Astrocyte (in vitro differentiated cells and primary cell): Measurements from ENCODE around the gene SVIL. TPM values are rescaled to one million over a fixed set of nuclear protein-coding genes. Genes with fewer than 3 reads are reported as not detected.

Source experiments
- DNase-seq: peaks from one replicate; pipeline ENCODE4 v3.0.0-alpha.2; 2010; ENCODE audit warnings: low read depth
- FAIRE-seq: peaks from 2 replicates; lab custom pipeline; 2011; peaks lifted over from hg19 to GRCh38; lab: Jason Lieb, UNC
- H2AFZ ChIP-seq: 2 replicates; pipeline ENCODE4 v1.6.0; 2012; ENCODE audit warnings: low read depth, low read length, inconsistent platforms
- H3K27ac ChIP-seq: 2 replicates; pipeline ENCODE4 v1.5.1; 2011; ENCODE audit warnings: low read depth, low read length, inconsistent platforms
- H3K27me3 ChIP-seq: 2 replicates; pipeline ENCODE4 v1.6.0; 2011; ENCODE audit warnings: low read length, inconsistent platforms; ENCODE audit not compliant: insufficient read depth
- H3K36me3 ChIP-seq: 2 replicates; pipeline ENCODE4 v1.5.1; 2011; ENCODE audit warnings: low read length, inconsistent platforms; ENCODE audit not compliant: insufficient read depth
- H3K4me1 ChIP-seq: 2 replicates; pipeline ENCODE4 v1.5.1; 2011; ENCODE audit warnings: low read length, inconsistent platforms; ENCODE audit not compliant: insufficient read depth
- H3K4me2 ChIP-seq: 2 replicates; pipeline ENCODE4 v1.6.0; 2012; ENCODE audit warnings: low read length, inconsistent platforms
- H3K4me3 ChIP-seq: 2 replicates; pipeline ENCODE4 v1.5.1; 2011; ENCODE audit warnings: low read depth, mild to moderate bottlenecking, low read length, inconsistent platforms; ENCODE audit not compliant: insufficient read depth
- H3K79me2 ChIP-seq: 2 replicates; pipeline ENCODE4 v1.6.0; 2012; ENCODE audit warnings: mild to moderate bottlenecking, low read length, inconsistent platforms; ENCODE audit not compliant: insufficient read depth
- H3K9ac ChIP-seq: 2 replicates; pipeline ENCODE4 v1.6.0; 2012; ENCODE audit warnings: mild to moderate bottlenecking, low read length, inconsistent platforms
- H3K9me3 ChIP-seq: 2 replicates; pipeline ENCODE4 v1.5.1; 2012; ENCODE audit warnings: low read depth, mild to moderate bottlenecking, low read length, inconsistent platforms; ENCODE audit not compliant: insufficient read depth
- H4K20me1 ChIP-seq: 2 replicates; pipeline ENCODE4 v1.6.0; 2012; ENCODE audit warnings: low read length, inconsistent platforms; ENCODE audit not compliant: insufficient read depth
- H3K27ac Mint-ChIP-seq: one replicate; pipeline ENCODE4 v1.8.0; 2021; ENCODE audit warnings: mild to moderate bottlenecking, mixed read lengths; ENCODE audit not compliant: unreplicated experiment
- H3K27me3 Mint-ChIP-seq: one replicate; pipeline ENCODE4 v1.8.0; 2021; ENCODE audit warnings: low read depth, mixed read lengths; ENCODE audit not compliant: unreplicated experiment
- H3K36me3 Mint-ChIP-seq: one replicate; pipeline ENCODE4 v1.8.0; 2021; ENCODE audit warnings: low read depth, mixed read lengths; ENCODE audit not compliant: unreplicated experiment
- H3K4me1 Mint-ChIP-seq: one replicate; pipeline ENCODE4 v1.8.0; 2021; ENCODE audit warnings: low read depth, mixed read lengths; ENCODE audit not compliant: unreplicated experiment
- H3K4me3 Mint-ChIP-seq: one replicate; pipeline ENCODE4 v1.8.0; 2021; ENCODE audit warnings: mild to moderate bottlenecking, moderate library complexity, mixed read lengths; ENCODE audit not compliant: unreplicated experiment
- H3K9me3 Mint-ChIP-seq: one replicate; pipeline ENCODE4 v1.8.0; 2021; ENCODE audit warnings: mild to moderate bottlenecking, mixed read lengths; ENCODE audit not compliant: unreplicated experiment
- CTCF ChIP-seq: IDR thresholded peaks from 2 replicates; pipeline ENCODE4 v1.5.1; 2011; ENCODE audit warnings: low read depth, mild to moderate bottlenecking, inconsistent platforms, low read length, moderate library complexity; ENCODE audit not compliant: insufficient read depth
- EZH2 ChIP-seq: IDR thresholded peaks from 2 replicates; pipeline ENCODE4 v1.6.1; 2012; ENCODE audit warnings: mild to moderate bottlenecking, low read length, inconsistent platforms; ENCODE audit not compliant: insufficient read depth
- total RNA-seq: library from RNA; stranded (reverse); gene quantifications from 2 replicates; pipeline ENCODE4 v1.2.1, GENCODE V29; 2021

The SVIL gene
- total RNA-seq, 1 donor from 2014 or later, result 70.4 TPM

- Histone ChIP-seq H3K27ac (no peak overlapping the region), H3K9me3 (no peaks in the 10 kb centered on the region), H3K36me3 (no peaks in the 10 kb centered on the region), H3K4me2 (no peak overlapping the region), H3K79me2 (peaks cover 81% of the 10 kb centered on the region), H3K4me1 (peaks cover 9% of the 10 kb centered on the region), H3K27me3 (no peaks in the 10 kb centered on the region), H4K20me1 (peaks cover 68% of the 10 kb centered on the region), H2AFZ (no peak overlapping the region), H3K9ac (no peak overlapping the region), H3K4me3 (no peak overlapping the region)
- FAIRE-seq, result no peak
- no peak overlapping the region for H3K4me3 Mint-ChIP-seq
- DNase-seq, result no peak
- no peaks in the 10 kb centered on the region for H3K27me3 Mint-ChIP-seq
- H3K4me1 Mint-ChIP-seq, result peaks cover 32% of the 10 kb centered on the region
- H3K27ac Mint-ChIP-seq, result peak overlapping the region; percentile 58
- H3K9me3 Mint-ChIP-seq, result no peaks in the 10 kb centered on the region
- H3K36me3 Mint-ChIP-seq, result peaks cover 4% of the 10 kb centered on the region
- no peak for TF ChIP-seq CTCF
Measured at GRCh38 chr10:29620112-29620690, 14.6 kb downstream of the SVIL start.

GRCh38 chr10:29619241-29619669, 15.5 kb downstream of the SVIL start:
- H3K27ac Mint-ChIP-seq, result peak overlapping the region; percentile 30
- FAIRE-seq, result peak; percentile 54

More at GRCh38 chr10:29619241-29619669, 15.5 kb downstream of the SVIL start:
- peaks cover 9% of the 10 kb centered on the region for H3K4me1 ChIP-seq
- H3K27ac ChIP-seq, result peak overlapping the region; percentile 22
- no peaks in the 10 kb centered on the region for H3K9me3 ChIP-seq
- H3K4me3 Mint-ChIP-seq, result no peak overlapping the region
- H3K27me3 ChIP-seq, result no peaks in the 10 kb centered on the region
- H3K36me3 ChIP-seq, result no peaks in the 10 kb centered on the region
- H3K4me1 Mint-ChIP-seq, result peaks cover 33% of the 10 kb centered on the region
- peak overlapping the region; percentile 42 for H3K4me2 ChIP-seq
- H2AFZ ChIP-seq, result no peak overlapping the region
- no peak overlapping the region for H3K4me3 ChIP-seq
- TF ChIP-seq EZH2, result no peak
- no peak for TF ChIP-seq CTCF
- H3K9me3 Mint-ChIP-seq, result no peaks in the 10 kb centered on the region
- H3K9ac ChIP-seq, result no peak overlapping the region
- H3K36me3 Mint-ChIP-seq, result peaks cover 4% of the 10 kb centered on the region
- peak; percentile 61 for DNase-seq
- no peaks in the 10 kb centered on the region for H3K27me3 Mint-ChIP-seq
- peaks cover 76% of the 10 kb centered on the region for H4K20me1 ChIP-seq
- H3K79me2 ChIP-seq, result peaks cover 81% of the 10 kb centered on the region
